ENCODE measurements around the gene GLOD4. TPM values are rescaled to one million over a fixed set of nuclear protein-coding genes. Genes with fewer than 3 reads are reported as not detected.

The GLOD4 gene
- total RNA-seq, 1 donor from 2014 or later: 53.4 TPM

DNA sequence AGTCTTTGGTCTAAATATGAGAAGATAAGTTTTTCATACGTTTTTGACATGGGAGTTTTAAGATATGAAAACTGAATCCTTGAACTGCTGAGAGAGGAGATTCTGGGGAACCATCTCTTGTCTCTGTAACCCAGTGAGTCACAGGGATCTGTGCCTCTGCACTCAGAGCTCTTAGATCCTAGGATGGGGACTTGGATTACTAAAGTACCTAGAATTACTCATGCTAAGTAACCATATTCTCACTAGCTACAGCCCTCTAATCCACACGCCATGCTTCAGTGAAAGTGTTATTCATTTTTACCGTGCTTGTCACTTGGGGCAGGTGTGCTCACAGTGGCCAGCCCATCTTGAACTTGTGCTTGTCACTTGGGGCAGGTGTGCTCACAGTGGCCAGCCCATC lies 2.1 kb upstream of the GLOD4 start:
- H3K27me3 Mint-ChIP-seq (ENCODE audit: low read depth): no peaks in the 10 kb centered on the region
- peak overlapping the region; percentile 15 for H3K4me3 Mint-ChIP-seq (ENCODE audit: unreplicated experiment)
- peaks cover 26% of the 10 kb centered on the region for H3K4me1 Mint-ChIP-seq (ENCODE audit: low read depth)
- TF ChIP-seq, protein P1, sequence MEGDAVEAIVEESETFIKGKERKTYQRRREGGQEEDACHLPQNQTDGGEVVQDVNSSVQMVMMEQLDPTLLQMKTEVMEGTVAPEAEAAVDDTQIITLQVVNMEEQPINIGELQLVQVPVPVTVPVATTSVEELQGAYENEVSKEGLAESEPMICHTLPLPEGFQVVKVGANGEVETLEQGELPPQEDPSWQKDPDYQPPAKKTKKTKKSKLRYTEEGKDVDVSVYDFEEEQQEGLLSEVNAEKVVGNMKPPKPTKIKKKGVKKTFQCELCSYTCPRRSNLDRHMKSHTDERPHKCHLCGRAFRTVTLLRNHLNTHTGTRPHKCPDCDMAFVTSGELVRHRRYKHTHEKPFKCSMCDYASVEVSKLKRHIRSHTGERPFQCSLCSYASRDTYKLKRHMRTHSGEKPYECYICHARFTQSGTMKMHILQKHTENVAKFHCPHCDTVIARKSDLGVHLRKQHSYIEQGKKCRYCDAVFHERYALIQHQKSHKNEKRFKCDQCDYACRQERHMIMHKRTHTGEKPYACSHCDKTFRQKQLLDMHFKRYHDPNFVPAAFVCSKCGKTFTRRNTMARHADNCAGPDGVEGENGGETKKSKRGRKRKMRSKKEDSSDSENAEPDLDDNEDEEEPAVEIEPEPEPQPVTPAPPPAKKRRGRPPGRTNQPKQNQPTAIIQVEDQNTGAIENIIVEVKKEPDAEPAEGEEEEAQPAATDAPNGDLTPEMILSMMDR (IDR thresholded peaks at IDR 0.05): no peak
- H3K36me3 Mint-ChIP-seq (ENCODE audit: low read depth): no peaks in the 10 kb centered on the region
- no peak for DNase-seq (ENCODE audit: low spot score)
- H3K9me3 Mint-ChIP-seq (ENCODE audit: low read depth): no peaks in the 10 kb centered on the region
- H3K27ac Mint-ChIP-seq (ENCODE audit: unreplicated experiment): no peak overlapping the region

DNA sequence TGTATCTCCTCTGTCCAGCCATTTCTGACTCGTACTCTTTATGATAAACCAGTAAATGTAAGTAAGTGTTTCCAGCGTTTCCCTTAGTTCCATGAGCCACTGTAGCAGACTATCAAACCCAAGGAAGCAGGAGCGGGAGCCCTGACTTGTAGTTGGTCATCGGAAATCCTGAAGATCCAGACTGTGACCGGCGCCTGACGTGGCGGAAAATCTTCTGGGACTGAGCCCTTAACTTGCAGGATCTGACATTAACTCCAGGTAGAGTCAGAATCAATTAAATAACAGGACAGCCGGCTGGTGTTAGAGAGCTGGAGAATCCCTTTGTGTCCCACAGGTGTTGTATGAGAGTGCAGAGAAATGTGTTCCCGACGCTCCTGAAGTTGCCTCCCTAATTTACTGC lies 4.0 kb downstream of the GLOD4 start:
- peaks cover 26% of the 10 kb centered on the region for H3K36me3 Mint-ChIP-seq (ENCODE audit: low read depth)
- H3K4me3 Mint-ChIP-seq (ENCODE audit: unreplicated experiment): no peak overlapping the region
- H3K27me3 Mint-ChIP-seq (ENCODE audit: low read depth): no peaks in the 10 kb centered on the region
- DNase-seq (ENCODE audit: low spot score): no peak
- TF ChIP-seq, protein P1 (IDR thresholded peaks at IDR 0.05): no peak
- no peak overlapping the region for H3K27ac Mint-ChIP-seq (ENCODE audit: unreplicated experiment)
- H3K9me3 Mint-ChIP-seq (ENCODE audit: low read depth): no peaks in the 10 kb centered on the region
- peaks cover 20% of the 10 kb centered on the region for H3K4me1 Mint-ChIP-seq (ENCODE audit: low read depth)

GRCh38 chr17:774313-774584 lies 7.8 kb downstream of the GLOD4 start:
- Mint-ChIP-seq H3K27ac (ENCODE audit: unreplicated experiment) (no peak overlapping the region), H3K4me3 (ENCODE audit: unreplicated experiment) (no peak overlapping the region), H3K27me3 (ENCODE audit: low read depth) (no peaks in the 10 kb centered on the region), H3K36me3 (ENCODE audit: low read depth) (peaks cover 46% of the 10 kb centered on the region), H3K4me1 (ENCODE audit: low read depth) (peaks cover 8% of the 10 kb centered on the region), H3K9me3 (ENCODE audit: low read depth) (no peaks in the 10 kb centered on the region)
- TF ChIP-seq, protein P1 (IDR thresholded peaks at IDR 0.05): no peak
- no peak for DNase-seq (ENCODE audit: low spot score)

- no peak overlapping the region for H3K4me3 Mint-ChIP-seq (ENCODE audit: unreplicated experiment)
- H3K4me1 Mint-ChIP-seq (ENCODE audit: low read depth): peaks cover 8% of the 10 kb centered on the region
- DNase-seq (ENCODE audit: low spot score): no peak
- H3K9me3 Mint-ChIP-seq (ENCODE audit: low read depth): no peaks in the 10 kb centered on the region
- H3K36me3 Mint-ChIP-seq (ENCODE audit: low read depth): peaks cover 49% of the 10 kb centered on the region
- TF ChIP-seq, protein P1 (IDR thresholded peaks at IDR 0.05): no peak
- H3K27ac Mint-ChIP-seq (ENCODE audit: unreplicated experiment): no peak overlapping the region
- no peaks in the 10 kb centered on the region for H3K27me3 Mint-ChIP-seq (ENCODE audit: low read depth)
These were observed 8.4 kb downstream of the GLOD4 start for GRCh38 chr17:773467-774312.

DNA sequence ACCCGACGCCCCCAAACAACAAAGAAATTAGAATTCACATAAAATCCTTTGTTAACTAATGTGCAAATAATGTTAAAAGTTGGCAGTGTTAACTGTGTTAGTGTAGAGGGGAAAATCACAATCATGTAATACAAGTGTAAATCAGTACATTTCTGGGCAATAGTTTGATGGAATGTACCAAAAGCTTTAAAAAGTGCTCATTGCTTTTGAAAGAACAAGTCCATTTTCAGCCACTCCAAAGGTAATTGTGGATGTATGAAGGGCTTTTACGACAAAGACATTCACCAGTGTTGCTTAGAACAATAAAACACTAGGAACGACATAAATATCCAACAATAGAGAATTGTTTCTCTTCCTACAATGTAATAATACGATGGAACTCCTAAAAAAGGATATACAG lies 9.1 kb downstream of the GLOD4 start:
- DNase-seq (ENCODE audit: low spot score): no peak
- no peaks in the 10 kb centered on the region for H3K9me3 Mint-ChIP-seq (ENCODE audit: low read depth)
- no peak overlapping the region for H3K4me3 Mint-ChIP-seq (ENCODE audit: unreplicated experiment)
- H3K4me1 Mint-ChIP-seq (ENCODE audit: low read depth): peaks cover 8% of the 10 kb centered on the region
- H3K27ac Mint-ChIP-seq (ENCODE audit: unreplicated experiment): no peak overlapping the region
- peaks cover 47% of the 10 kb centered on the region for H3K36me3 Mint-ChIP-seq (ENCODE audit: low read depth)
- H3K27me3 Mint-ChIP-seq (ENCODE audit: low read depth): no peaks in the 10 kb centered on the region
- TF ChIP-seq, protein P1 (IDR thresholded peaks at IDR 0.05): no peak

Measured in chondrocyte (in vitro differentiated cells).